Lung (tissue), 12 donors: ENCODE measurements around the gene MYO15A. TPM values are rescaled to one million over a fixed set of nuclear protein-coding genes. Genes with fewer than 3 reads are reported as not detected.
A peak's percentile ranks its signal among the peaks of the same experiment; 100 is the strongest.

ENCODE experiments used
- ATAC-seq: fragments of 200-7000 bp; cut with Tn5 transposase; one replicate; pipeline ENCODE4 v1.9.1; 2020; ENCODE audit warnings: moderate number of reproducible peaks; ENCODE audit not compliant: insufficient read depth, low FRiP score
- DNase-seq, 3 donors: peaks; one replicate each; pipeline ENCODE4 v3.0.0-alpha.2; 2013 to 2017
- H3K27ac ChIP-seq, 2 donors: one replicate each; pipeline ENCODE4 v1.5.1; 2013; ENCODE audit warnings: mild to moderate bottlenecking in 2 of 2, moderate library complexity in 2 of 2, control low read depth in 1 of 2, inconsistent platforms in 1 of 2, low read depth in 1 of 2, low read length in 1 of 2
- H3K27me3 ChIP-seq, 3 donors: one replicate each; pipeline ENCODE4 v1.5.1; 2013; ENCODE audit warnings: low read length in 2 of 3; ENCODE audit not compliant: control insufficient read depth in 3 of 3, insufficient read depth in 3 of 3
- H3K36me3 ChIP-seq, 4 donors: one replicate each; pipeline ENCODE4 v1.5.1; 2013; ENCODE audit warnings: low read length in 4 of 4, mild to moderate bottlenecking in 1 of 4, moderate library complexity in 1 of 4; ENCODE audit not compliant: control insufficient read depth in 4 of 4, insufficient read depth in 4 of 4
- H3K4me1 ChIP-seq, 5 donors: one replicate each; pipeline ENCODE4 v1.5.1; 2013; ENCODE audit warnings: low read length in 5 of 5, mild to moderate bottlenecking in 2 of 5, moderate library complexity in 1 of 5; ENCODE audit not compliant: control insufficient read depth in 5 of 5, insufficient read depth in 5 of 5
- H3K4me3 ChIP-seq: one replicate; pipeline ENCODE4 v1.5.1; 2013; ENCODE audit warnings: mild to moderate bottlenecking, control low read depth, moderate library complexity
- H3K9ac ChIP-seq, 2 donors: one replicate each; pipeline ENCODE4 v1.5.1; 2013; ENCODE audit warnings: low read length in 2 of 2, control low read depth in 1 of 2; ENCODE audit not compliant: insufficient read depth in 1 of 2
- H3K9me3 ChIP-seq, 4 donors: one replicate each; pipeline ENCODE4 v1.5.1; 2013; ENCODE audit warnings: low read length in 3 of 4, mild to moderate bottlenecking in 1 of 4, moderate library complexity in 1 of 4; ENCODE audit not compliant: control insufficient read depth in 4 of 4, insufficient read depth in 3 of 4
- WGBS, 2 donors: extraction: QIAGEN DNeasy Blood & Tissue Kit; methylation state at CpG; one replicate each; pipeline ENCODE4 v1.1.7; 2013; 5-methylcytosine and 5-hydroxymethylcytosine counted together
- polyA plus RNA-seq, 2 donors: library from polyadenylated mRNA; stranded (reverse); fragments of 200-250 nt; gene quantifications; one replicate each; pipeline ENCODE4 v1.2.1, GENCODE V29; 2013
- total RNA-seq, 2 donors: library from RNA; depleted of rRNA in 1 of 2; stranded (reverse); fragments of >200 nt in 1 of 2; gene quantifications; one replicate each; pipeline ENCODE4 v1.2.1, GENCODE V29; 2014 to 2021
- TF ChIP-seq, protein P1 (sequence below): IDR thresholded peaks from 2 replicates; pipeline ENCODE4 v1.5.1; 2012; ENCODE audit warnings: mild to moderate bottlenecking; ENCODE audit errors: control extremely low read depth, extremely low read depth
- donor health status: control.
- donor health status: control.
- donor health status: Bipolar disorder and iron deficiency.
- donor health status: healthy.
- donor health status: DM: yes; HTN: yes; CAD: no.

Gene MYO15A
- total and polyA plus RNA-seq, 4 donors, result 0.56 to 2.7 (median 2.3) TPM

DNA sequence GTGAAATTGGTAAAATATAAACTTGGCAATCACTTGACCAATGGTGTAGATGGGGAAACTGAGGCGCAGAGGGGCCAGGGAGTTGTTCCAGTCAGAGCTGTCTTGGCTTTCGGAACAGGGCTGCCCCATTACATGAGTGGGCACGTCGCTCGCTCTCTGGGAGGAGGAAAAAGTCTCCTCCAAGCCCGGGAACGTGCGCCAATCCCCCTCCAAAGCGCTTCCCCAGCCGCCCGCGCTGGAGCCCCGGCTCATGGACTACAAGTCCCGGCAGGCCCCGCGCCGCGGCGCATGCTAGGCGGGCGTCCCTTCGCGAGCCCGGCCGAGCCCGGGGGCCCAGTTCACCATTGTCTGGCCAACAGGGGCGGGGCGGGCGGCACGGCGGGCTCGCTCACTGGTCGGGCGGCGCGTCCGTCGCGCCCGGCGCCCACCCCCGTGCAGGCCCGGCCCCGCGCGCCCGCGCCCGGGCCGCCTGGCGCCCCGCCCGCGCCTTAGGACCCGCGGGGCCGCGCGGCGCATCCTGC, 116.6 kb downstream of the MYO15A start, which contains the start of gene LLGL1:
Gene LLGL1, plus strand, starts transcription at position 515 of the 521 bp plus-strand sequence. CDS start 48 bp downstream, outside the sequence.
- peak; percentile 97 to 98 (median 98) for DNase-seq
- peak; percentile 97 for ATAC-seq
- H3K36me3 ChIP-seq, result no peaks in the 10 kb centered on the region
- H3K27ac ChIP-seq, result peak within 1 kb of the TSS in 1 of 2 donors; percentile 28
- H3K9ac ChIP-seq, result peak within 1 kb of the TSS; percentile 79 to 81
- H3K4me1 ChIP-seq, result peaks cover 0 to 31% (median 12%) of the 10 kb centered on the region in 5 donors
- no peaks in the 10 kb centered on the region for H3K27me3 ChIP-seq
- 0 to 2% methylated on average over 14 to 60 of the region's 60 CpGs for WGBS, 2 donors
- peak within 1 kb of the TSS; percentile 52 for H3K4me3 ChIP-seq
- H3K9me3 ChIP-seq, result no peaks in the 10 kb centered on the region
- TF ChIP-seq, protein P1, sequence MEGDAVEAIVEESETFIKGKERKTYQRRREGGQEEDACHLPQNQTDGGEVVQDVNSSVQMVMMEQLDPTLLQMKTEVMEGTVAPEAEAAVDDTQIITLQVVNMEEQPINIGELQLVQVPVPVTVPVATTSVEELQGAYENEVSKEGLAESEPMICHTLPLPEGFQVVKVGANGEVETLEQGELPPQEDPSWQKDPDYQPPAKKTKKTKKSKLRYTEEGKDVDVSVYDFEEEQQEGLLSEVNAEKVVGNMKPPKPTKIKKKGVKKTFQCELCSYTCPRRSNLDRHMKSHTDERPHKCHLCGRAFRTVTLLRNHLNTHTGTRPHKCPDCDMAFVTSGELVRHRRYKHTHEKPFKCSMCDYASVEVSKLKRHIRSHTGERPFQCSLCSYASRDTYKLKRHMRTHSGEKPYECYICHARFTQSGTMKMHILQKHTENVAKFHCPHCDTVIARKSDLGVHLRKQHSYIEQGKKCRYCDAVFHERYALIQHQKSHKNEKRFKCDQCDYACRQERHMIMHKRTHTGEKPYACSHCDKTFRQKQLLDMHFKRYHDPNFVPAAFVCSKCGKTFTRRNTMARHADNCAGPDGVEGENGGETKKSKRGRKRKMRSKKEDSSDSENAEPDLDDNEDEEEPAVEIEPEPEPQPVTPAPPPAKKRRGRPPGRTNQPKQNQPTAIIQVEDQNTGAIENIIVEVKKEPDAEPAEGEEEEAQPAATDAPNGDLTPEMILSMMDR, result no peak

DNA sequence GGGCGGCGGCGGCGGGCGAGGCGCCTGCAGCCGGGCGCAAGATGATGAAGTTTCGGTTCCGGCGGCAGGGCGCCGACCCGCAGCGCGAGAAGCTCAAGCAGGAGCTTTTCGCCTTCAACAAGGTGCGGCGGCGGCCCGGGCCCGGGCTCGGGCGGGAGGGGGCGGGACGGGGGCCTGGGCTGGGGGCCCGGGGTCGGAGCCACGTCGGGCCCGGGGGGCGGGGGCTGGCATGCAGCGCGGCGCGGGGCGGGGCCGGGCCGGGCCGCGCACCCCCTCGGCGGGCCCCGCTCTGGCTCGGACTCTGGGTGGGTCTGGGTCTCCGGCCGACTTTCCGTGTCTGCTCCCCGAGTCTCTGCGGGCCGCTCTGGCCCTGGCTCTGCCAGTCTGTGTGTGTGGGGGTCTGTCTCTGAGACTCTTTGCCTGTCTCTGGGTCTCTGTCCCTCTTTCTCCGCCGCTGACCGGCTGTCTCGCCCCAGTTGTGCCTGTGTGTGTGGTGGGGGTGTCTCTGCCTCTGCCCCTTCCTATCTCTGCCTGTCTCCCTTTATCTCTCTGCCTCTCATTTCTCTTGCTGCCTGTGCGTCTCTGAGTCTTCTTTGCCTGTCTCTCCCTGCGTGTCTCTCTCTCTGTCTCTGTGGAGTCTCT, 117.2 kb downstream of the MYO15A start:
- H3K27ac ChIP-seq, result no peak overlapping the region
- ATAC-seq, result no peak

DNA sequence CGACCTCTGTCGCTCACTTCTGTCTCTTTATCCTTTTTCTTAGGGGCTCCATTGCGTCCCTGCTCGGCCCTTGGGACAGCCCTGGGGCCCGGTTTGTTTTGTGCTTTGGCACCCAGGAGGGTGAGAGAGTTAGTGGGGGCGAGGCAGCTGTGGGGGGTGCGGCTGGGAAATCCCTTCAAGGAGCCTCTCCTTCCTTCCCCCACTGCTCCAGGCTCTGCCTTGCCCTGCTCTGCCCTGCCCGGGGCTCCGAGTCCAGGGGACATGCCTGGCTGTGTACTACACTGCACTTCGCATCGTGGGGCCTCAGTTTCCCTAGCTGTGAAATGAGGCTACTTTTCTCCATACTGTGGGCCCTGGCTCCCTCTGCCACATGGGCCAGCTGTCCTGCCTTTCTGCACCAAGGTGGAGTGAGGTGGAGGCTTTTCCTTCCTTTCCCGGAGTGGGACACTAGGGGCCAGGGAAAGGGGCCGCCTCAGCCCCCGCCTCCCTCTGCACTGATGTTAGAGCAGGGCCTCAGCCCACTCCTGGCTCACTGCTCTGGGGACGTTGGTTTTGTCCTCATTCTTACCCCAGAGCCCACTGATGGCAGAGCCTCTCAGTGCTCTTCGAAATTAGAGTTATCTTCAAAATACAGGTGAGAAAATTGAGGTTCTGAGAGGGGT, 117.9 kb downstream of the MYO15A start:
- Histone ChIP-seq H3K4me3 (peak overlapping the region; percentile 52), H3K9ac (peak overlapping the region; percentile 79 to 81), H3K9me3 (no peaks in the 10 kb centered on the region), H3K27me3 (no peaks in the 10 kb centered on the region), H3K36me3 (no peaks in the 10 kb centered on the region), H3K27ac (no peak overlapping the region), H3K4me1 (peaks cover 0 to 31% (median 12%) of the 10 kb centered on the region in 5 donors)
- ATAC-seq, result no peak
- TF ChIP-seq, protein P1, result no peak
- 29 to 33% methylated on average over 16 of the region's 16 CpGs for WGBS, 2 donors
- peak in 1 of 3 donors; percentile 16 for DNase-seq

More for the DNA sequence above, 117.2 kb downstream of the MYO15A start:
- TF ChIP-seq, protein P1, result no peak
- 0% methylated on average over 29 to 57 of the region's 57 CpGs for WGBS, 2 donors
- Histone ChIP-seq H3K9ac (peak overlapping the region; percentile 79 to 81), H3K9me3 (no peaks in the 10 kb centered on the region), H3K4me3 (peak overlapping the region; percentile 52), H3K4me1 (peaks cover 0 to 31% (median 12%) of the 10 kb centered on the region in 5 donors), H3K27me3 (no peaks in the 10 kb centered on the region), H3K36me3 (no peaks in the 10 kb centered on the region)
- DNase-seq, result peak in 1 of 3 donors; percentile 48
